Stimulated activated naive CD8-positive, alpha-beta T cell treated with anti-CD3 and anti-CD28 coated beads, Interleukin-15, Interleukin-2, amounts not matched to agents 100 U/mL and 50 U/mL, for 24 hours (primary cell): Measurements from ENCODE around the gene RACK1.
"Not testable (repeated sequence)": the region's sequence is repeated elsewhere in the genome, so short reads cannot be mapped to it uniquely, and the experiment has no call there.

ENCODE experiments used
- ATAC-seq: fragments of 150-1000 bp; cut with Tn5 transposase; one replicate; pipeline ENCODE4 v1.10.0; 2021
- DNase-seq: peaks from one replicate; pipeline ENCODE4 v3.0.0; 2021

The RACK1 gene

GRCh38 chr5:181214249-181214648 is 29.5 kb downstream of the RACK1 start:
- not testable (repeated sequence) for DNase-seq, ATAC-seq

GRCh38 chr5:181212934-181213333 is 30.8 kb downstream of the RACK1 start:
- ATAC-seq (no peak), DNase-seq (no peak)

GRCh38 chr5:181212080-181212479 is 31.6 kb downstream of the RACK1 start:
- no peak for ATAC-seq
- DNase-seq, result no peak

- no peak for ATAC-seq
These were observed 32.5 kb downstream of the RACK1 start for GRCh38 chr5:181211208-181211607.

GRCh38 chr5:181210698-181211097 is 33.0 kb downstream of the RACK1 start:
- DNase-seq, result not testable (repeated sequence)

More at GRCh38 chr5:181211208-181211607, 32.5 kb downstream of the RACK1 start:
- no peak for DNase-seq

DNA sequence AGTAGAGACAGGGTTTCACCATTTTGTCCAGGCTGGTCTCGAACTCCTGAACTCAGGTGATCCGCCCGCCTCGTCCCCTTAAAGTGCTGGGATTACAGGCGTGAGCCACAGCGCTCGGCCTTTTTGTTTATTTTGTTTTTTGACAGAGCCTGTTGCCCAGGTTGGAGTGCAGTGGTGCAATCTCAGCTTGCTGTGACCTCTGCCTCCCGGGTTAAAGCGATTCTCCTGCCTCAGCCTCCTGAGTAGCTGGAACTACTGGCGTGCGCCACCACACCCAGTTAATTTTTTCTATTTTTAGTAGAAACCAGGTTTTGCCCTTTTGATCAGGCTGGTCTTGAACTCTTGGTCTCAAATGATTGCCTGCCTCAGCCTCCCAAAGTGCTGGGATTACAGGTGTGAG is 33.6 kb downstream of the RACK1 start:
- DNase-seq, ATAC-seq: not testable (repeated sequence)

More at GRCh38 chr5:181210698-181211097, 33.0 kb downstream of the RACK1 start:
- ATAC-seq, result not testable (repeated sequence)

DNA sequence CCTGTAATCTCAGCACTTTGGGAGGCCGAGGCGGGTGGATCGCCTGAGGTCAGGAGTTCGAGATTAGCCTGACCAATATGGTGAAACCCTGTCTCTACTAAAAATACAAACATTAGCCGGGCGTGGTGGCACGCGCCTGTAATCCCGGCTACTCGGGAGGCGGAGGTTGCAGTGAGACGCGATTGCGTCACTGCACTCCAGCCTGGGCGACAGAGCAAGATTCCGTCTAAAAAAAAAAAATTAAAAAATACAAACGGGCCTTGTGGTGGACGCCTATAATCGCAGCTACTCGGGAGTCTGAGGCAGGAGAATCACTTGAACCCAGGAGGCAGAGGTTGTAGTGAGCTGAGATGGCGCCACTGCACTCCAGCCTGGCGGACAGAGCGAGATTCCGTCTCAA is 34.7 kb downstream of the RACK1 start:
- ATAC-seq, DNase-seq: not testable (repeated sequence)

GRCh38 chr5:181207960-181208253 is 35.8 kb downstream of the RACK1 start:
- no peak for DNase-seq
- ATAC-seq, result no peak

DNA sequence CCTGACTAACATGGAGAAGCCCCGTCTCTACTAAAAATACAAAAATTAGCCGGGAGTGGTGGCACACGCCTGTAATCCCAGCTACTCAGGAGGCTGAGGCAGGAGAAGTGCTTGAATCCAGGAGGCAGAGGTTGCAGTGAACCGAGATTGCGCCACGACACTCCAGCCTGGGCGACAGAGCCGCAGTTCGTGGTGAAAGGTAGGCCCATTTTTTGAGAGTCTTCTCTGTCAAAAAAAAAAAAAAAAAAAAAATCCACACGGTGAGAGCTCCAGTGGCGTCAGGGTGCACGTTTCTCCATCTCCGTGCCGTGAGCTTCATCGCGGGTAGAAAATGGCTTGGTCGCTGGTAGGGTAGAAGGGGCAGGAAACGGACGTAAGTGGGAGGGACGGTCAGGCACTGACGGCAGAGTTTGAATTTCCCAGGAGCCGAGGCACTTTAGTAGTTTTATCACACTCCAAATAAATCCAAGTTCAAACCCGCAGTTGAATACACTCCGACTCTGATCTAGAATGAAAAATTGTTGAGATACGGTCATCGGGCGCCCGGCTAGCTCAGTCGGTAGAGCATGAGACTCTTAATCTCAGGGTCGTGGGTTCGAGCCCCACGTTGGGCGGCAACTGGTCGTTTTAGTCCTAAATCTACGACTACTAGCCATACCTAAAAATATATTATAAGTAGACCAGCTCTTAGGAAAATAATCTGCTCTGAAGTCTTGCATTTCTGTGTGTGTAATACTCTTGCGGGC is 36.3 kb downstream of the RACK1 start:
- DNase-seq (peak; percentile 89), ATAC-seq (peak; percentile 80)

- ATAC-seq, result no peak
- no peak for DNase-seq
These were observed 37.7 kb downstream of the RACK1 start for GRCh38 chr5:181205761-181206649.

DNA sequence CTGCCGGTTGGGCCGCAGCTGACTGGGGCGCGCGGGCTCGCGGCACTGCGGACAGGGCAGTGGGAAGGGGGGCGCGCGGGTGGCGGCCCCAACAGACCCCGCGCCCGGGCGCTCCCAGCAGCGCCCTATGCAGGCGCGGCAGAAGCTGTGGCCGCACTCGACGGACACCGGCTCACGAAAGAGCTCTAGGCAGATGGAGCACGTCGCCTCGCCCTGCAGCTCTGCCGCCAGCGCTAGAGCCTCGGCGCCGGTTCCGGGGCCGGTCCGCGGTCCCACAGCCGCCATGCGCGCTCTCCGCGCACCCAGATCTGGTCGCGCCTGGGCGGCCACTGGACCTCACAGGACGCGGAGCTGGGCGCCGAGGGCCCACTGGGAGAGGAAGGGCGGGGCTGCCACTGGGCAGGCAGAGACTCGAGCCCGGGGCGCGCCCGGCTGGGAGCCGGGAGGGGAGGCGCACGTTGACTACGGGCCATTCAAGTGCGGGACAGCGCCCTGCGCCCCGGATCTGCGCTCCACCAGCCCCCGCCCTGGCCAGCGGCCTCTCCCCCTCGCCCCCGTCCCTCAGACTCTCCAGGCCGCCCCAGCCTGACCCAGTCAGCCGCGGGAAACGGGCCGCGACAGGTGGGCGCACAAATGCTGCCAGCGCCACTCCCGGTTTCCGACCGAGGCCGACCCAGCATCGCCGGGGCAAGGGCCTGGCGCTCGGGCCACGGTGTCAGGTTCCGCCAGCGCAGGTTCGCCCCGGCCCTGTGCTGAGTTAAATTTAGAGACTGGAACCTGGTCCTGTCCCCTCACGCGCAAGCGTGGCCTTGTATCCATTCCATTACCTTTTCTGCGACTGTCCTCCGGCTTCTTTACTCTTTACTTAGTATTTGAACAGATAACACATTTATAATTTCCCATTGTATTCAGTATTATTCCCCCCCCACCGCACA is 38.6 kb downstream of the RACK1 start, which contains the start of gene TRIM7:
Gene TRIM7 (minus strand): TSS at position 371 of the 935 bp plus-strand sequence. CDS start 86 bp downstream, at position 285.
- no peak for ATAC-seq

DNA sequence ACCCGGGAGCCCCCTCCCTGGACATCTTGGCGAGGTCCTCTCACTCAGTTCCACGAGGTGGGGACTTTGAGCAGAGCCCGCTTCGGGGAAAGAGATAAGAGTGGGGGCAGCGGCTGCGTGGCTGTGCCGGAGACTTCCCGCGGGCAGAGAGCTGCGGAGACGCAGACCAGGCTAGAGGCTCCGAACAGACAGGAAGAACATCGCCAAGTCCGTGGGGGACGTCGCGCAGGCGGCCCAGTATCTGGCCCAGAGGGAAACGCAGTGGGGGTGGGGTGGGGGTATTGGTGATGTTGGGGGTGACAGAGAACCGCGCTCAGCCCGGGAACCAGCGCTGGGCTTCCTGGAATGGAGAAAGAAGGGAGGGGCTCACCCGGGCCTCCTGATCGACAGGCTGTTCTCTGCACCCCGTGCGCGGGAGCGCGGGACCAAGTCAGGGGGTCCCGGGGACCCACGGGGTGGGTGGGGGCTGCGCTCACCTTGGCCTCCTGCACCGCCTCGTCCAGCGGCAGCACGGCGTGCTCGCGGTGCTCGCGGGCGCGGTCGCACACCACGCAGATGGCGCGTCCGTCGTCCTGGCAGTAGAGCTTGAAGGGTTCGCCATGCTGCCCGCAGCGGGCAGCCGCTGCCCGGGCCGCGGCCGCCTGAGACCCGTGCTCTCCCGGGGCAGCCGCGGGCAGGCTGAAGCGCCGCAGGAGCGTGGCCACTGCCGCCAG is 39.4 kb downstream of the RACK1 start:
- no peak for ATAC-seq

More for the DNA sequence above, 38.6 kb downstream of the RACK1 start, which contains the start of gene TRIM7:
- DNase-seq, result peak; percentile 58

DNA sequence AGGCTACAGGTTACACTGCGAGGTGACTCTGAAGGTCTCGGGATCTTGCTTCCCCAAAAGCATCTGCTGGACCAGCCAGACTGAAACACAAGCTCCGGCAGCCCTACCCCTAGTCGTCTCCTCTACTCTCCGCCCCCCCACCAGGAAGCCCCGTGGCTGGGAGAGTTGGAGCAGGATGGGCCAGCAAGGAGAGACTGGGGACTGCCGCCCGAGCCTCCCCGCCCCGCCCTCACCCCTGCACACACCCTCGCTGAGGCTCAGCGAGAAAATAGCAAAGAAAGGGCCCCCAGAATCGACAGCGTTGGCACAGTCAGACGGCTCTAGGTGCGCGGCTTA is 40.0 kb downstream of the RACK1 start:
- DNase-seq (no peak), ATAC-seq (no peak)

More for the DNA sequence above, 39.4 kb downstream of the RACK1 start:
- DNase-seq, result no peak

- ATAC-seq (no peak), DNase-seq (no peak)
These were observed 40.5 kb downstream of the RACK1 start for GRCh38 chr5:181203093-181203711.

DNA sequence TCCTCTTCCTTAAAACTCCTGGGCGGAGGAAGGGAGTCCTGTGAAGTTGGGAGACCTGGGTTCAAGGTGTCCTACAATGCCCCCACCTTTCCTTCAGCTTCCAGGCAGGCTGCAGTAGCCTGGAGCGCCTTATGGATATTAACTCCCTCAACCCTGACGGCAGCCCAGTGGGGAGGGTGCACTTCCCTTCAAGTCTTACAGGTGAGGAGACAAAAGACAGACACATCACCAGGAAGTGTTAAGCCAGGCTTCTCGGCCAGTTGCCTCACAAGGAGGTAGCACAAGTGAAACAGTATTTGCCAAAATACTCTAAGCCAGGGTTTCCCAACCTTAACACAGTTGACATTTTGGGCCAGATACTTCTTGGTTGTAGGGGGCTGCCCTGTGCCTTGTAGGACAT is 42.9 kb downstream of the RACK1 start:
- DNase-seq (no peak), ATAC-seq (no peak)

GRCh38 chr5:181199881-181200638 is 43.6 kb downstream of the RACK1 start:
- ATAC-seq, result no peak
- no peak for DNase-seq

DNA sequence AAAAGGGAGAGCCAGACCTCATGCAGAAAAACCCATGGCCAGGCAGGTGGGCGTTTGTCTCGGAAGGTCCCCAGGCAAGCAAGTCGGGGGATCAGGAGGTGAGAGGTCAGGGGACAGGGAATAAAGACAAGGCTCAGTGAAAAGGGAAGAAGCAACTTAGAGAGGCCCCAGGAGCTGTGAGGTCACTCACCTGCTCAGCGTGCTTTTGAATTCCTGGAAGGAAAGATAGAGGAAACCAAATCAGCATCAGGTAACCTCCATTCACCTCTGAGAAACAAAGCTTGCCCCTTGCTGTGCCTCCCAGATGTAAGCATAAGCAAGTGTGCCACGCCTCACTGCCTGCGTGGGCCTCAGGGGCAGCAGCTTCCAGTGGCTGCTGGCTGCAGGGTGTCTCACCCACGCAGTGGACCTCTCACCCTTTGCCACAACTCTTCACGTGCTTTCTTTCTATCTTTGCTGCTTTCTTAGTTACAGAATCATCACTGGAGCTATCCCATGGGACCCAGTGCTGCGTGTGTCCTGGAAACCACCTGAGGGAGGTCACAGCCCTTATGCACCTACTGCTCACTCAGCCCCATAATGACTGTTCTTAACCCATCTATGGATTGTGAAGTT is 44.7 kb downstream of the RACK1 start:
- ATAC-seq, result no peak

DNA sequence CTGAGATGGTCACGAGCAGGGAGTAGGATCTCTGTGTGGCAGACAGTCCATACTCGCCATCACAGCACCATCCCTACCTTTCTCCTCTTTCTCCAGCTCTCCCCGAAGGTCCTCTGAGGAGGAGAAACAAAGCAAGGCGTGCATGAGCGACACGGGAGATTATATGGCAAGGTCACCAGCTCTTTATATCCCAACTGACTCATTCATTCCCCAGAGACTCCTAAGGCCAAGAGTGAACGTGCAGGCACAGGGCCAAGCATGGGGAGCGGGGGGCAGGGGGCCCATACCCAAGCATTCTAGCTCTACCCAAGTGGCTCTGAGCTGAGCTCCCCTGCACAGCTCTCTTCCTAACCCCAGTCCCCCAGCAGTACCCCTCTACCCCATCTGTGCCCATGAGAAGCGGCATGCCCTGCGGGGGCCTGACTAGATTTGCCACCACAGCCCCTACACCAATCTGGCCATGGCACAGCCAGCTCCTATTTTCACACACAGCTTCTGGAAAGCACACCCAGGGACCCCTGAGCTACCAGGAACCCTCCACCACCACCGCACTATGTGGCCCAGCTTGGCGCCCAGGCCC is 45.5 kb downstream of the RACK1 start:
- DNase-seq, result no peak
- no peak for ATAC-seq

More for the DNA sequence above, 44.7 kb downstream of the RACK1 start:
- DNase-seq, result no peak

- DNase-seq, result no peak
- ATAC-seq, result no peak
These were observed 46.3 kb downstream of the RACK1 start for GRCh38 chr5:181197326-181197951.
